ENCODE measurements around the gene ARFRP1. TPM values are rescaled to one million over a fixed set of nuclear protein-coding genes. Genes with fewer than 3 reads are reported as not detected.

ARFRP1 gene
- total RNA-seq, 1 experiment from 2014 or later: 30.2 TPM

DNA sequence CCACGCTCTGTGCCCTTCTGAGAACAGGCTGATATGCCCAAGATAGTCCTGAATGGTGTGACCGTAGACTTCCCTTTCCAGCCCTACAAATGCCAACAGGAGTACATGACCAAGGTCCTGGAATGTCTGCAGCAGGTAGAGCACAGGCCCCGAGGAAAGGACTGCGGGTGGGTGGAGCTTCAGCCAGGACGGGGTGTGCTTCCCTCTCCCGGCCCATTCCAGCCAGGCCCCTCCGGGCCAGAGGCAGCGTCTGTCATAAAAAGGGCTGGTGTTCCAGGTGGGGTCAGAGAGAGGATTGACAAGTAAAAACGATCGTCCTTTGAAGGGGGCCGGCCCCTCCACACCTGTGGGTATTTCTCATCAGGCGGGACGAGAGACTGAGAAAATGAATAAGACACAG, 48.4 kb downstream of the ARFRP1 start:
- POLR2A ChIA-PET: no interaction called here
- TF ChIP-seq FOXP1 (CRISPR knock-in tag; IDR thresholded peaks at IDR 0.05; ENCODE audit: borderline replicate concordance) (no peak), HMGA2 (CRISPR knock-in tag; IDR thresholded peaks at IDR 0.05) (no peak), PRRX2 (CRISPR knock-in tag; IDR thresholded peaks at IDR 0.05) (no peak), ZNF121 (CRISPR knock-in tag; IDR thresholded peaks at IDR 0.05) (no peak)
- TF ChIP-seq, protein P1, sequence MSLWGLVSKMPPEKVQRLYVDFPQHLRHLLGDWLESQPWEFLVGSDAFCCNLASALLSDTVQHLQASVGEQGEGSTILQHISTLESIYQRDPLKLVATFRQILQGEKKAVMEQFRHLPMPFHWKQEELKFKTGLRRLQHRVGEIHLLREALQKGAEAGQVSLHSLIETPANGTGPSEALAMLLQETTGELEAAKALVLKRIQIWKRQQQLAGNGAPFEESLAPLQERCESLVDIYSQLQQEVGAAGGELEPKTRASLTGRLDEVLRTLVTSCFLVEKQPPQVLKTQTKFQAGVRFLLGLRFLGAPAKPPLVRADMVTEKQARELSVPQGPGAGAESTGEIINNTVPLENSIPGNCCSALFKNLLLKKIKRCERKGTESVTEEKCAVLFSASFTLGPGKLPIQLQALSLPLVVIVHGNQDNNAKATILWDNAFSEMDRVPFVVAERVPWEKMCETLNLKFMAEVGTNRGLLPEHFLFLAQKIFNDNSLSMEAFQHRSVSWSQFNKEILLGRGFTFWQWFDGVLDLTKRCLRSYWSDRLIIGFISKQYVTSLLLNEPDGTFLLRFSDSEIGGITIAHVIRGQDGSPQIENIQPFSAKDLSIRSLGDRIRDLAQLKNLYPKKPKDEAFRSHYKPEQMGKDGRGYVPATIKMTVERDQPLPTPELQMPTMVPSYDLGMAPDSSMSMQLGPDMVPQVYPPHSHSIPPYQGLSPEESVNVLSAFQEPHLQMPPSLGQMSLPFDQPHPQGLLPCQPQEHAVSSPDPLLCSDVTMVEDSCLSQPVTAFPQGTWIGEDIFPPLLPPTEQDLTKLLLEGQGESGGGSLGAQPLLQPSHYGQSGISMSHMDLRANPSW (CRISPR knock-in tag; conservative IDR thresholded peaks at IDR 0.05; ENCODE audit: low read depth): no peak
- TF ChIP-seq, protein P2, sequence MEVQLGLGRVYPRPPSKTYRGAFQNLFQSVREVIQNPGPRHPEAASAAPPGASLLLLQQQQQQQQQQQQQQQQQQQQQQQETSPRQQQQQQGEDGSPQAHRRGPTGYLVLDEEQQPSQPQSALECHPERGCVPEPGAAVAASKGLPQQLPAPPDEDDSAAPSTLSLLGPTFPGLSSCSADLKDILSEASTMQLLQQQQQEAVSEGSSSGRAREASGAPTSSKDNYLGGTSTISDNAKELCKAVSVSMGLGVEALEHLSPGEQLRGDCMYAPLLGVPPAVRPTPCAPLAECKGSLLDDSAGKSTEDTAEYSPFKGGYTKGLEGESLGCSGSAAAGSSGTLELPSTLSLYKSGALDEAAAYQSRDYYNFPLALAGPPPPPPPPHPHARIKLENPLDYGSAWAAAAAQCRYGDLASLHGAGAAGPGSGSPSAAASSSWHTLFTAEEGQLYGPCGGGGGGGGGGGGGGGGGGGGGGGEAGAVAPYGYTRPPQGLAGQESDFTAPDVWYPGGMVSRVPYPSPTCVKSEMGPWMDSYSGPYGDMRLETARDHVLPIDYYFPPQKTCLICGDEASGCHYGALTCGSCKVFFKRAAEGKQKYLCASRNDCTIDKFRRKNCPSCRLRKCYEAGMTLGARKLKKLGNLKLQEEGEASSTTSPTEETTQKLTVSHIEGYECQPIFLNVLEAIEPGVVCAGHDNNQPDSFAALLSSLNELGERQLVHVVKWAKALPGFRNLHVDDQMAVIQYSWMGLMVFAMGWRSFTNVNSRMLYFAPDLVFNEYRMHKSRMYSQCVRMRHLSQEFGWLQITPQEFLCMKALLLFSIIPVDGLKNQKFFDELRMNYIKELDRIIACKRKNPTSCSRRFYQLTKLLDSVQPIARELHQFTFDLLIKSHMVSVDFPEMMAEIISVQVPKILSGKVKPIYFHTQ (CRISPR knock-in tag; IDR thresholded peaks at IDR 0.05): no peak
- TF ChIP-seq, protein P3, sequence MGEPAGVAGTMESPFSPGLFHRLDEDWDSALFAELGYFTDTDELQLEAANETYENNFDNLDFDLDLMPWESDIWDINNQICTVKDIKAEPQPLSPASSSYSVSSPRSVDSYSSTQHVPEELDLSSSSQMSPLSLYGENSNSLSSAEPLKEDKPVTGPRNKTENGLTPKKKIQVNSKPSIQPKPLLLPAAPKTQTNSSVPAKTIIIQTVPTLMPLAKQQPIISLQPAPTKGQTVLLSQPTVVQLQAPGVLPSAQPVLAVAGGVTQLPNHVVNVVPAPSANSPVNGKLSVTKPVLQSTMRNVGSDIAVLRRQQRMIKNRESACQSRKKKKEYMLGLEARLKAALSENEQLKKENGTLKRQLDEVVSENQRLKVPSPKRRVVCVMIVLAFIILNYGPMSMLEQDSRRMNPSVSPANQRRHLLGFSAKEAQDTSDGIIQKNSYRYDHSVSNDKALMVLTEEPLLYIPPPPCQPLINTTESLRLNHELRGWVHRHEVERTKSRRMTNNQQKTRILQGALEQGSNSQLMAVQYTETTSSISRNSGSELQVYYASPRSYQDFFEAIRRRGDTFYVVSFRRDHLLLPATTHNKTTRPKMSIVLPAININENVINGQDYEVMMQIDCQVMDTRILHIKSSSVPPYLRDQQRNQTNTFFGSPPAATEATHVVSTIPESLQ (CRISPR knock-in tag; IDR thresholded peaks at IDR 0.05): no peak
- TF ChIP-seq, protein P4, sequence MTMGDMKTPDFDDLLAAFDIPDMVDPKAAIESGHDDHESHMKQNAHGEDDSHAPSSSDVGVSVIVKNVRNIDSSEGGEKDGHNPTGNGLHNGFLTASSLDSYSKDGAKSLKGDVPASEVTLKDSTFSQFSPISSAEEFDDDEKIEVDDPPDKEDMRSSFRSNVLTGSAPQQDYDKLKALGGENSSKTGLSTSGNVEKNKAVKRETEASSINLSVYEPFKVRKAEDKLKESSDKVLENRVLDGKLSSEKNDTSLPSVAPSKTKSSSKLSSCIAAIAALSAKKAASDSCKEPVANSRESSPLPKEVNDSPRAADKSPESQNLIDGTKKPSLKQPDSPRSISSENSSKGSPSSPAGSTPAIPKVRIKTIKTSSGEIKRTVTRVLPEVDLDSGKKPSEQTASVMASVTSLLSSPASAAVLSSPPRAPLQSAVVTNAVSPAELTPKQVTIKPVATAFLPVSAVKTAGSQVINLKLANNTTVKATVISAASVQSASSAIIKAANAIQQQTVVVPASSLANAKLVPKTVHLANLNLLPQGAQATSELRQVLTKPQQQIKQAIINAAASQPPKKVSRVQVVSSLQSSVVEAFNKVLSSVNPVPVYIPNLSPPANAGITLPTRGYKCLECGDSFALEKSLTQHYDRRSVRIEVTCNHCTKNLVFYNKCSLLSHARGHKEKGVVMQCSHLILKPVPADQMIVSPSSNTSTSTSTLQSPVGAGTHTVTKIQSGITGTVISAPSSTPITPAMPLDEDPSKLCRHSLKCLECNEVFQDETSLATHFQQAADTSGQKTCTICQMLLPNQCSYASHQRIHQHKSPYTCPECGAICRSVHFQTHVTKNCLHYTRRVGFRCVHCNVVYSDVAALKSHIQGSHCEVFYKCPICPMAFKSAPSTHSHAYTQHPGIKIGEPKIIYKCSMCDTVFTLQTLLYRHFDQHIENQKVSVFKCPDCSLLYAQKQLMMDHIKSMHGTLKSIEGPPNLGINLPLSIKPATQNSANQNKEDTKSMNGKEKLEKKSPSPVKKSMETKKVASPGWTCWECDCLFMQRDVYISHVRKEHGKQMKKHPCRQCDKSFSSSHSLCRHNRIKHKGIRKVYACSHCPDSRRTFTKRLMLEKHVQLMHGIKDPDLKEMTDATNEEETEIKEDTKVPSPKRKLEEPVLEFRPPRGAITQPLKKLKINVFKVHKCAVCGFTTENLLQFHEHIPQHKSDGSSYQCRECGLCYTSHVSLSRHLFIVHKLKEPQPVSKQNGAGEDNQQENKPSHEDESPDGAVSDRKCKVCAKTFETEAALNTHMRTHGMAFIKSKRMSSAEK (CRISPR knock-in tag; IDR thresholded peaks at IDR 0.05; ENCODE audit: borderline replicate concordance): no peak
- peaks cover 3% of the 10 kb centered on the region; the same call in 1 of the 2 replicates for H3K36me3 Mint-ChIP-seq
- H3K4me3 Mint-ChIP-seq: peak overlapping the region; percentile 89
- peaks cover 16% of the 10 kb centered on the region for H3K4me1 Mint-ChIP-seq
- no peaks in the 10 kb centered on the region for H3K27me3 Mint-ChIP-seq (ENCODE audit: low read depth)
- H3K27ac Mint-ChIP-seq: no peak overlapping the region
- ATAC-seq (no peak), DNase-seq (ENCODE audit: low spot score) (no peak)
- CTCF ChIA-PET: interaction anchor here (1.0 to 1.1 kb wide), 2 partner anchors 86 to 116 kb away, joined by 4 read pairs; no protein-coding TSS in a partner anchor
- H3K9me3 Mint-ChIP-seq: no peaks in the 10 kb centered on the region

DNA sequence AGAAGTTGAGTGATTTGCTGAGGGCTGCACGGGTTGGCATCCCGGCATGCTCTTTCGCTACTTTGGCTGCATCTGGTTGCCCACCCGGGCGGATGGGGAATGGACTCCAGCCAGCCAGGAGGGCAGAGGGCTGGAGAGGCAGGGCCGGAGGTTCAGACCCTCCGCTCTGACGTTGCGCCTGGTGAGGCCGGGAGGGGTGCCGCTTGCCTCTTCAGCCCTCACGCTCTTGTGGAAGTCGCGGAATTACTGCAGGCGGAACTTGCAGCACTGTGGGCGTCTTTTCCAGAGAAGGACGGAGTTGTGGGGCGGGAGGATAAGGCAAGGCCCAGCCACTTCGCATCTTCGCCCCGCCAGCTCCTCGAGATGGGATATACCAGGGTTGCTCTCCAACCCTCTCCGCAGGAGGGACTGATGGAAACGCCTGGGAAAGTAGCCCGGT, 49.0 kb downstream of the ARFRP1 start:
- DNase-seq (ENCODE audit: low spot score): no peak
- no peak for TF ChIP-seq RELA (CRISPR knock-in tag; IDR thresholded peaks at IDR 0.05; ENCODE audit: borderline replicate concordance)
- TF ChIP-seq ZNF671 (CRISPR knock-in tag; IDR thresholded peaks at IDR 0.05): no peak
- no peak for TF ChIP-seq SMAD4 (CRISPR knock-in tag; IDR thresholded peaks at IDR 0.05)
- TF ChIP-seq MYBL2 (CRISPR knock-in tag; IDR thresholded peaks at IDR 0.05): no peak
- TF ChIP-seq ZNF317 (CRISPR knock-in tag; IDR thresholded peaks at IDR 0.05; ENCODE audit: borderline replicate concordance, low read depth): no peak
- TF ChIP-seq, protein P5, sequence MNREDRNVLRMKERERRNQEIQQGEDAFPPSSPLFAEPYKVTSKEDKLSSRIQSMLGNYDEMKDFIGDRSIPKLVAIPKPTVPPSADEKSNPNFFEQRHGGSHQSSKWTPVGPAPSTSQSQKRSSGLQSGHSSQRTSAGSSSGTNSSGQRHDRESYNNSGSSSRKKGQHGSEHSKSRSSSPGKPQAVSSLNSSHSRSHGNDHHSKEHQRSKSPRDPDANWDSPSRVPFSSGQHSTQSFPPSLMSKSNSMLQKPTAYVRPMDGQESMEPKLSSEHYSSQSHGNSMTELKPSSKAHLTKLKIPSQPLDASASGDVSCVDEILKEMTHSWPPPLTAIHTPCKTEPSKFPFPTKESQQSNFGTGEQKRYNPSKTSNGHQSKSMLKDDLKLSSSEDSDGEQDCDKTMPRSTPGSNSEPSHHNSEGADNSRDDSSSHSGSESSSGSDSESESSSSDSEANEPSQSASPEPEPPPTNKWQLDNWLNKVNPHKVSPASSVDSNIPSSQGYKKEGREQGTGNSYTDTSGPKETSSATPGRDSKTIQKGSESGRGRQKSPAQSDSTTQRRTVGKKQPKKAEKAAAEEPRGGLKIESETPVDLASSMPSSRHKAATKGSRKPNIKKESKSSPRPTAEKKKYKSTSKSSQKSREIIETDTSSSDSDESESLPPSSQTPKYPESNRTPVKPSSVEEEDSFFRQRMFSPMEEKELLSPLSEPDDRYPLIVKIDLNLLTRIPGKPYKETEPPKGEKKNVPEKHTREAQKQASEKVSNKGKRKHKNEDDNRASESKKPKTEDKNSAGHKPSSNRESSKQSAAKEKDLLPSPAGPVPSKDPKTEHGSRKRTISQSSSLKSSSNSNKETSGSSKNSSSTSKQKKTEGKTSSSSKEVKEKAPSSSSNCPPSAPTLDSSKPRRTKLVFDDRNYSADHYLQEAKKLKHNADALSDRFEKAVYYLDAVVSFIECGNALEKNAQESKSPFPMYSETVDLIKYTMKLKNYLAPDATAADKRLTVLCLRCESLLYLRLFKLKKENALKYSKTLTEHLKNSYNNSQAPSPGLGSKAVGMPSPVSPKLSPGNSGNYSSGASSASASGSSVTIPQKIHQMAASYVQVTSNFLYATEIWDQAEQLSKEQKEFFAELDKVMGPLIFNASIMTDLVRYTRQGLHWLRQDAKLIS (CRISPR knock-in tag; IDR thresholded peaks at IDR 0.05; ENCODE audit: borderline replicate concordance): no peak
- TF ChIP-seq NR2C2 (CRISPR knock-in tag; IDR thresholded peaks at IDR 0.05): no peak
- TF ChIP-seq, protein P6, sequence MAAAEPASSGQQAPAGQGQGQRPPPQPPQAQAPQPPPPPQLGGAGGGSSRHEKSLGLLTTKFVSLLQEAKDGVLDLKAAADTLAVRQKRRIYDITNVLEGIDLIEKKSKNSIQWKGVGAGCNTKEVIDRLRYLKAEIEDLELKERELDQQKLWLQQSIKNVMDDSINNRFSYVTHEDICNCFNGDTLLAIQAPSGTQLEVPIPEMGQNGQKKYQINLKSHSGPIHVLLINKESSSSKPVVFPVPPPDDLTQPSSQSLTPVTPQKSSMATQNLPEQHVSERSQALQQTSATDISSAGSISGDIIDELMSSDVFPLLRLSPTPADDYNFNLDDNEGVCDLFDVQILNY (CRISPR knock-in tag; IDR thresholded peaks at IDR 0.05): no peak; the same call in 1 of the 2 replicates
- TF ChIP-seq ZNF232 (CRISPR knock-in tag; IDR thresholded peaks at IDR 0.05): no peak

More for the DNA sequence above, 49.0 kb downstream of the ARFRP1 start:
- H3K4me1 Mint-ChIP-seq: peaks cover 22% of the 10 kb centered on the region
- peak overlapping the region; percentile 10; the same call in 1 of the 2 replicates for H3K27ac Mint-ChIP-seq
- CTCF ChIA-PET: interaction anchor here (0.5 to 1.6 kb wide), 9 partner anchors 13 to 322 kb away, joined by 3 to 23 read pairs (median 4); partner anchors contain the start of genes PRPF6 and TNFRSF6B
- peaks cover 3% of the 10 kb centered on the region; the same call in 1 of the 2 replicates for H3K36me3 Mint-ChIP-seq
- POLR2A ChIA-PET: interaction anchor here (0.6 to 1.0 kb wide), 3 partner anchors 17 to 338 kb away, joined by 3 to 17 read pairs (median 3); partner anchors contain the start of genes ARFRP1 and ZGPAT
- H3K9me3 Mint-ChIP-seq: no peaks in the 10 kb centered on the region
- peak; percentile 8 for ATAC-seq
- H3K27me3 Mint-ChIP-seq (ENCODE audit: low read depth): no peaks in the 10 kb centered on the region
- H3K4me3 Mint-ChIP-seq: peak overlapping the region; percentile 89
